Activated T-helper 1 cell treated with anti-CD3 and anti-CD28 coated beads, Interleukin-12 subunit alpha, Interleukin-12 subunit beta, Interleukin-2, Interleukin-4 antibody, amounts not matched to agents 30 ng/mL and 10 ng/mL and 1 ng/mL, durations not matched to agents 14 hours and 24 hours and 36 hours (primary cell): ENCODE results near the gene AP3D1. TPM values are rescaled to one million over a fixed set of nuclear protein-coding genes. Genes with fewer than 3 reads are reported as not detected.
A peak's percentile ranks its signal among the peaks of the same experiment; 100 is the strongest.

Experiments
- DNase-seq: peaks from one replicate; pipeline ENCODE4 v3.0.0; 2021; ENCODE audit warnings: low spot score
- H3K27ac Mint-ChIP-seq: one replicate; pipeline ENCODE4 v1.8.0; 2021; ENCODE audit warnings: mild to moderate bottlenecking, mixed read lengths
- H3K27me3 Mint-ChIP-seq: one replicate; pipeline ENCODE4 v1.8.0; 2022; ENCODE audit warnings: mild to moderate bottlenecking, moderate library complexity, mixed read lengths; ENCODE audit not compliant: insufficient read depth
- H3K36me3 Mint-ChIP-seq: one replicate; pipeline ENCODE4 v1.8.0; 2021; ENCODE audit warnings: low read depth, mixed read lengths
- H3K4me1 Mint-ChIP-seq: one replicate; pipeline ENCODE4 v1.8.0; 2021; ENCODE audit warnings: low read depth, mixed read lengths
- H3K4me3 Mint-ChIP-seq: one replicate; pipeline ENCODE4 v1.8.0; 2021; ENCODE audit warnings: mild to moderate bottlenecking, moderate library complexity, mixed read lengths
- H3K9me3 Mint-ChIP-seq: one replicate; pipeline ENCODE4 v1.8.0; 2021; ENCODE audit warnings: mixed read lengths
- intact Hi-C: fragments of 100-400 bp; cut with micrococcal nuclease; formaldehyde crosslinking; loops from one replicate; pipeline ENCODE4 v1.15.1; 2024
- total RNA-seq: library from RNA; stranded (reverse); gene quantifications from 2 replicates; pipeline ENCODE4 v1.2.3, GENCODE V29; 2022

AP3D1 gene
- total RNA-seq, 1 donor from 2014 or later, result 124 TPM

- H3K36me3 Mint-ChIP-seq, result peaks cover 39% of the 10 kb centered on the region
- no peaks in the 10 kb centered on the region for H3K27me3 Mint-ChIP-seq
- intact Hi-C loops, result no loop called here
- H3K4me3 Mint-ChIP-seq, result no peak overlapping the region
- H3K9me3 Mint-ChIP-seq, result no peaks in the 10 kb centered on the region
- DNase-seq, result no peak
- no peak overlapping the region for H3K27ac Mint-ChIP-seq
- H3K4me1 Mint-ChIP-seq, result no peaks in the 10 kb centered on the region
Observed at GRCh38 chr19:2114821-2115220, 36.5 kb downstream of the AP3D1 start.

GRCh38 chr19:2114218-2114617, 37.1 kb downstream of the AP3D1 start:
- Mint-ChIP-seq H3K36me3 (peaks cover 37% of the 10 kb centered on the region), H3K4me3 (no peak overlapping the region), H3K27me3 (no peaks in the 10 kb centered on the region), H3K27ac (no peak overlapping the region), H3K4me1 (no peaks in the 10 kb centered on the region), H3K9me3 (no peaks in the 10 kb centered on the region)
- DNase-seq, result no peak
- intact Hi-C loops, result no loop called here

DNA sequence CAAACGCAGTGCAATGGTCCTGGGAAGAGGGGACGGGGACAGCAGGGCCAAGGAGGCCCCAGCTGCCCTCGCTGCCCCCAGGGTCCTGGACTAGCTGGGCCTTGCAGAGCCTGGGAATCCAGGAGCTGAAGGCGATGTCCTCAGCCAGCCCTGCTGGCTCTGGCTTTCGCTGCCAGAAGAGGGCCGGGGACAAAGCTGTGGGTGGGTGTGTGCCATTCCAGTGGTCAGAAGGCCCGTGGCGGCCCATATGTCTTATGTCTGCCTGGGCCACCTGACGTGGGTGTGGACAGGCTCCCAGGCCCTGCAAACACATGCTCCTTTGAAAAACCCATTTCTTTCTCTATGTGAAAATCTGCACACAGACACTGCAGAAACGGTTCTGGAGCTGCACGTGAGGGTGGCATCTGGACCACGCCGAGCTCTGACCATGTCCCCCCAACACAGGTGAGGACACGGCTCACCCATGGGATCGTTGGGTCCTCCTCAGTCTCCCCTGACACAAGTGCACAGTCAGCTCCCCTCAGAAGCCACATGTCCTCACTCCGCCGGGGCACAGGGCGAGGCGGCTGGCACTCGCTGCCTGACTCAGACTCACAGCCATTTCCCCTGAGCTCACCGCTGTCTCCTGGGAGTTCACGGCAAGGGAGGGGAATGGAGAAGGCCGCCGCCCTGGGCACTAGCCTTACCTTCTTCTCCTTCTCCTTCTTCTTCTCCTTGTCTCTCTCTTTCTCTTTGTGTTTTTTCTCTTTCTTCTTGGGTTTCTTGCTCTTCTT, 37.7 kb downstream of the AP3D1 start:
- no peak for DNase-seq
- intact Hi-C loops, result no loop called here
- no peak overlapping the region for H3K4me3 Mint-ChIP-seq
- H3K36me3 Mint-ChIP-seq, result peaks cover 34% of the 10 kb centered on the region
- no peaks in the 10 kb centered on the region for H3K27me3 Mint-ChIP-seq
- H3K9me3 Mint-ChIP-seq, result no peaks in the 10 kb centered on the region
- H3K4me1 Mint-ChIP-seq, result no peaks in the 10 kb centered on the region
- H3K27ac Mint-ChIP-seq, result no peak overlapping the region

- DNase-seq, result no peak
- Mint-ChIP-seq H3K27ac (no peak overlapping the region), H3K4me3 (no peak overlapping the region), H3K27me3 (no peaks in the 10 kb centered on the region), H3K9me3 (no peaks in the 10 kb centered on the region), H3K36me3 (peaks cover 33% of the 10 kb centered on the region), H3K4me1 (no peaks in the 10 kb centered on the region)
- intact Hi-C loops, result no loop called here
Observed at GRCh38 chr19:2112516-2113320, 38.6 kb downstream of the AP3D1 start.

DNA sequence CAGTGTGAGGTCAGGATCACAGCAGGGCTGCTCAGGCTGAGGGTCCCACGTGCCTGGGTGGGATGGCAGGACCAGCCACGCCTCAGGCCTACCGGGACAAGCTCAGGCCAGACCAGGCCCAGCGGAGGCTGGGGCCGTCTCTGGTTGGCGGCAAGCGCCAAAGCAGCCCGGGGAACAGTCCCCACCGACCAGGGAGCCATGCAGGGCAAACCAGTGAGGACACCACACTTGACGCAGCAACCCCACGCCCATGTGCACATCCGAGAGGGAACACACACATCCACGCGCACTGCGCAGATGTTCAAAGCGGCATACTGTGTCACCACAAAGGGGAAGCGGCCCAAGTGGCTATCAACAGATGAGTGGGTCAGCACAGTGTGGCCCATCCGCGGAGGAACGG, 39.5 kb downstream of the AP3D1 start:
- Mint-ChIP-seq H3K27ac (no peak overlapping the region), H3K9me3 (no peaks in the 10 kb centered on the region), H3K4me1 (no peaks in the 10 kb centered on the region), H3K4me3 (no peak overlapping the region), H3K36me3 (peaks cover 37% of the 10 kb centered on the region), H3K27me3 (no peaks in the 10 kb centered on the region)
- intact Hi-C loops, result no loop called here
- DNase-seq, result no peak

DNA sequence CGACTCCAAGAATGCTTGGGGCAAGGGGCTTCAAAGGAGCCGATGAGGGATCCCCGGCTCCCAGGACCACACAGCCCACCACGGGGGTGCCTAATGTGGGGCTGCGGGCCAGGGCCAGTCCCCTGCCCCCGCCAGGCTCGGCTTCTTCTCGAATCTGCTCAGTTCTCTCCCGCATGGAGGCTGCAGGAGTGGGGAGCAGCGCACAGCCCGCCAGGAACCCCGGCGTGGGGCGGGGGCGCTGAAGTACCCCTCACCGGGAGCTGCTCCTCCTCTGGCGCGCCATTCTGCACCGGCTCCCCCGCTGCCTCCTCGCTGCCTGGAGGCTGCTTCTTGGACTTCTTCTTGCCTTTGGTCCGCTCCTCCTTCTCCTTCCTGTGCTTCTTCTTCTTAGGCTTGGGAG, 39.9 kb downstream of the AP3D1 start:
- H3K9me3 Mint-ChIP-seq, result no peaks in the 10 kb centered on the region
- H3K27me3 Mint-ChIP-seq, result no peaks in the 10 kb centered on the region
- no peaks in the 10 kb centered on the region for H3K4me1 Mint-ChIP-seq
- no peak for DNase-seq
- no peak overlapping the region for H3K4me3 Mint-ChIP-seq
- H3K36me3 Mint-ChIP-seq, result peaks cover 42% of the 10 kb centered on the region
- no peak overlapping the region for H3K27ac Mint-ChIP-seq
- intact Hi-C loops, result no loop called here

- DNase-seq, result no peak
- H3K9me3 Mint-ChIP-seq, result peaks cover 2% of the 10 kb centered on the region
- no peaks in the 10 kb centered on the region for H3K4me1 Mint-ChIP-seq
- no peak overlapping the region for H3K4me3 Mint-ChIP-seq
- H3K27ac Mint-ChIP-seq, result no peak overlapping the region
- H3K27me3 Mint-ChIP-seq, result no peaks in the 10 kb centered on the region
- peaks cover 45% of the 10 kb centered on the region for H3K36me3 Mint-ChIP-seq
- intact Hi-C loops, result no loop called here
Observed at GRCh38 chr19:2110822-2111221, 40.5 kb downstream of the AP3D1 start.

- Mint-ChIP-seq H3K36me3 (peaks cover 48% of the 10 kb centered on the region), H3K4me3 (no peak overlapping the region), H3K9me3 (peaks cover 12% of the 10 kb centered on the region), H3K27me3 (no peaks in the 10 kb centered on the region), H3K27ac (no peak overlapping the region), H3K4me1 (no peaks in the 10 kb centered on the region)
- intact Hi-C loops, result no loop called here
- DNase-seq, result no peak
Observed at GRCh38 chr19:2109046-2109864, 42.1 kb downstream of the AP3D1 start.

DNA sequence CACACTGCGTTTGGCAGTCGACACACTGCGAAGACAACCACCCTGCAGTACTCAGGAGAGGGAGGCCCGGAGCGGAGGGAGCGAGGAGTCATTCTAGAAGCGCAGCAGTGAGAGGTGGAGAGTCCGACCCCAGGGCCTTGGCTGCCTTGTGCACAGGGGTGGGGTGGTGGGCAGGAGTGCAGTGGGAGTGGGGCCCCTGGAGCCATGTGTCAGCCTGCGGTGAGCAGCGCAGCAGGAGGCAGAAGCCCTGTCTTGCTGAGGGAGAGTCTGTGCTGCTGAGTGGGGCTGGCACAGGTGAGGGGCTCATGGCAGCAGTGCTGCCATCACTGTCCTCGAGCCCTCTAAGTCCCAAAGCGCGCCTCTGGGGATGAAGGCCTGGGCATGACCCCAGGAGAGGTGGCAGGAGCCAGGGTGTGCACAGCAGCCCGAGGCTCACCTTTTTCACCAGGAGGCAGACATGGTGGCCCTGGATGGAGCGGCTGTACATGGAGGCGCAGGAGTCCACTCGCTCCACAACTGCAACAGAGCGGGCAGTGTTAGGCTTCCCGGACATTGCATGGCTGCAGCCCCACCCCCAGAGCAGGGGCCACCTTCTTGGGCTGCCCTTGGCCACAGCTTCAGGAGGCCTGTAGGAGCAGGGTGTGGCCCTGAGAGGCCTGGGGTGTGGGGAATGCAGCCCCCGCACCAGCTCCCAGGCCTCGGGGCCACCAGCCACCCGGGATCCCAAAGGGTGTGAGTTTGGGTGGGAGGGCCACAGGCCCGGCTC, 42.9 kb downstream of the AP3D1 start:
- no peak for DNase-seq
- H3K4me1 Mint-ChIP-seq, result no peaks in the 10 kb centered on the region
- no peak overlapping the region for H3K27ac Mint-ChIP-seq
- H3K4me3 Mint-ChIP-seq, result no peak overlapping the region
- intact Hi-C loops, result no loop called here
- peaks cover 47% of the 10 kb centered on the region for H3K36me3 Mint-ChIP-seq
- no peaks in the 10 kb centered on the region for H3K27me3 Mint-ChIP-seq
- H3K9me3 Mint-ChIP-seq, result peaks cover 12% of the 10 kb centered on the region

DNA sequence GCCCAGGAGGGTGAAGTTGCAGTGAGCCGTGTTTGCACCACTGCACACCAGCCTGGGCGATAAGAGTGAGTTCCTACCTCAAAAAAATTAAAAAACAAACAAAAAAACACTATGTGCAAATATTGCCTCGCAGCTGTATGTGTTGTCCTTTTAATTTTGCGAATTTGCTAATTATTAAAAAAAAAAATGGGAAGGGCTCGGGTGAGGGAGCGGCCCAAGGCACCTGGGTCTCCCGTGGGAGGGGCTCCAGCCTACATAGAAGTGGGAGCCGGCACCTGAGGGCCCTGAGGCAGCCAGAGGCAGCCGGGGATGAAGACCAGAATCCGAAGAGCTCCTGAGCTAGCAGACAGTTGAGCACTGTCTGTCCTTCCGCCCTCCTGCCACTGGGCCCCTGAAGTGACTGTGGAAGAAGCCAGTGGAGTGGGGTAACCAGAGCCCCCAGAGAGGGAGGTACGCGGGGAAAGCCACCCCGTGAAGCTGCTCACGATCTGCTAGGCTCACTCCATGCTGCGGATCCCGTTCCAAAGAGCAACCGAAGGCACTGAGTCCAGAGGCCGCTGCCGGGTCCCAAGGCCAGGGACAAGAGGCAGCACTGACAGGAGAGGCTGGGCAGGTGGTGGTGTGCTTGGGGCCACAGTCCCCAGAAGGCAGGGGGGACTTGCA, 48.2 kb downstream of the AP3D1 start:
- DNase-seq, result no peak
- H3K9me3 Mint-ChIP-seq, result peaks cover 12% of the 10 kb centered on the region
- H3K36me3 Mint-ChIP-seq, result peaks cover 47% of the 10 kb centered on the region
- H3K4me3 Mint-ChIP-seq, result no peak overlapping the region
- H3K27ac Mint-ChIP-seq, result no peak overlapping the region
- H3K4me1 Mint-ChIP-seq, result no peaks in the 10 kb centered on the region
- intact Hi-C loops, result no loop called here
- no peaks in the 10 kb centered on the region for H3K27me3 Mint-ChIP-seq

GRCh38 chr19:2101417-2102335, 49.7 kb downstream of the AP3D1 start:
- peaks cover 12% of the 10 kb centered on the region for H3K9me3 Mint-ChIP-seq
- H3K27ac Mint-ChIP-seq, result peak overlapping the region; percentile 29
- H3K36me3 Mint-ChIP-seq, result peaks cover 36% of the 10 kb centered on the region
- DNase-seq, result no peak
- H3K4me1 Mint-ChIP-seq, result peaks cover 7% of the 10 kb centered on the region
- intact Hi-C loops, result no loop called here
- H3K27me3 Mint-ChIP-seq, result no peaks in the 10 kb centered on the region
- no peak overlapping the region for H3K4me3 Mint-ChIP-seq
